ENCODE results near the gene SNRPD3. TPM values are rescaled to one million over a fixed set of nuclear protein-coding genes. Genes with fewer than 3 reads are reported as not detected.

SNRPD3 gene
- polyA plus RNA-seq, 1 of the 3 experiments (the other 2 are of a cell fraction) = 177 TPM

- WGBS (ENCODE audit: low lambda C conversion rate) = 100% methylated on average over 1 of the region's 4 CpGs
- H3K27me3 ChIP-seq (ENCODE audit: insufficient read depth) = no peaks in the 10 kb centered on the region
- no peaks in the 10 kb centered on the region for H3K9me3 ChIP-seq
- H3K9me2 ChIP-seq = no peaks in the 10 kb centered on the region
- ChIA-PET POLR2A (no interaction called here), CTCF (interaction anchor here (0.6 kb wide), 1 partner anchor 15 kb away, joined by 3 read pairs; no protein-coding TSS in a partner anchor)
- no peak overlapping the region for H3K4me3 ChIP-seq (ENCODE audit: low read depth in 2 of 2, low read length in 1 of 2)
- H3K4me1 ChIP-seq (ENCODE audit: control insufficient read depth in 1 of 2, insufficient read depth in 2 of 2, low read depth in 1 of 2, low read length in 1 of 2) = peaks cover 13 to 15% of the 10 kb centered on the region in 2 experiments; a peak in 3 of 4 replicates
- no peak overlapping the region for H3K9ac ChIP-seq
- TF ChIP-seq TCF12 (IDR thresholded peaks at IDR 0.05) (no peak), GABPA (IDR thresholded peaks at IDR 0.05; ENCODE audit: low read depth) (no peak), TEAD4 (IDR thresholded peaks at IDR 0.05; ENCODE audit: borderline replicate concordance, insufficient read depth) (no peak), POLR2AphosphoS5 (IDR thresholded peaks at IDR 0.05; ENCODE audit: low read depth, low read length) (no peak), FOXM1 (IDR thresholded peaks at IDR 0.05; ENCODE audit: low read depth) (no peak), REST (IDR thresholded peaks at IDR 0.05; ENCODE audit: low read depth, low read length) (no peak), RFX5 (IDR thresholded peaks at IDR 0.05; ENCODE audit: low read length) (no peak), ZBTB33 (IDR thresholded peaks at IDR 0.05; ENCODE audit: borderline replicate concordance, low read depth) (no peak), FOSL2 (IDR thresholded peaks at IDR 0.05; ENCODE audit: borderline replicate concordance, low read depth) (no peak), GATA2 (CRISPR knock-in tag; IDR thresholded peaks at IDR 0.05) (no peak), SIN3A (IDR thresholded peaks at IDR 0.05; ENCODE audit: borderline replicate concordance, low read depth, low read length) (no peak), JUND (IDR thresholded peaks at IDR 0.05) (no peak), CHD2 (IDR thresholded peaks at IDR 0.05; ENCODE audit: low read length, partially characterized antibody) (no peak), FOXJ3 (CRISPR knock-in tag; IDR thresholded peaks at IDR 0.05) (no peak)
- H2AFZ ChIP-seq (ENCODE audit: low read depth) = no peak overlapping the region
- H3K27ac ChIP-seq (ENCODE audit: low read depth in 2 of 2, low read length in 1 of 2) = no peak overlapping the region
- H3K36me3 ChIP-seq (replicated peaks in 1 of 2; ENCODE audit: control insufficient read depth in 1 of 2, insufficient read depth in 2 of 2, low read length in 1 of 2) = peaks cover 6 to 38% of the 10 kb centered on the region in 2 experiments
- H3K4me2 ChIP-seq = no peak overlapping the region
- peaks cover 56% of the 10 kb centered on the region for H3K79me2 ChIP-seq (ENCODE audit: insufficient read depth)
- peaks cover 19% of the 10 kb centered on the region; the same call in 1 of the 2 replicates for H4K20me1 ChIP-seq (ENCODE audit: insufficient read depth)
- H3F3A ChIP-seq (replicated peaks; ENCODE audit: insufficient read depth) = no peaks in the 10 kb centered on the region
- DNase-seq = no peak
Measured at GRCh38 chr22:24548812-24549211, 7.0 kb upstream of the SNRPD3 start.
